Activated CD8-positive, alpha-beta T cell treated with anti-CD3 and anti-CD28 coated beads for 36 hours (primary cell): ENCODE data around the gene MOBP. TPM values are rescaled to one million over a fixed set of nuclear protein-coding genes. Genes with fewer than 3 reads are reported as not detected.

Experiments
- ATAC-seq: fragments of 200-7000 bp; cut with Tn5 transposase; one replicate; pipeline ENCODE4 v1.10.0; 2021; ENCODE audit warnings: mild to moderate bottlenecking, moderate library complexity
- CTCF ChIA-PET: fragments of 350-600 bp; sonication (Branson Sonifier 250); formaldehyde crosslinking; loops from one replicate; lab custom pipeline; 2021; ENCODE audit warnings: antibody characterized with exemption; lab: Charles Lee
- POLR2A ChIA-PET: fragments of 350-600 bp; sonication (Branson Sonifier 250); formaldehyde crosslinking; loops from one replicate; lab custom pipeline; 2021; ENCODE audit warnings: antibody characterized with exemption; lab: Charles Lee
- DNase-seq: peaks from one replicate; pipeline ENCODE4 v3.0.0-alpha.2; 2020
- H3K27ac Mint-ChIP-seq: one replicate; pipeline ENCODE4 v1.8.0; 2021; ENCODE audit warnings: mild to moderate bottlenecking, mixed read lengths
- H3K27me3 Mint-ChIP-seq: one replicate; pipeline ENCODE4 v1.8.0; 2021; ENCODE audit warnings: mixed read lengths
- H3K36me3 Mint-ChIP-seq: one replicate; pipeline ENCODE4 v1.8.0; 2021; ENCODE audit warnings: low read depth, mixed read lengths
- H3K4me1 Mint-ChIP-seq: one replicate; pipeline ENCODE4 v1.8.0; 2021; ENCODE audit warnings: low read depth, mixed read lengths
- H3K4me3 Mint-ChIP-seq: one replicate; pipeline ENCODE4 v1.8.0; 2021; ENCODE audit warnings: mild to moderate bottlenecking, moderate library complexity, mixed read lengths
- H3K9me3 Mint-ChIP-seq: one replicate; pipeline ENCODE4 v1.8.0; 2021; ENCODE audit warnings: mixed read lengths
- intact Hi-C: fragments of 100-400 bp; cut with micrococcal nuclease; formaldehyde crosslinking; loops from one replicate; pipeline ENCODE4 v1.10.0; 2022
- total RNA-seq, 2 experiments: library from RNA; stranded (reverse); gene quantifications; one replicate each; pipeline ENCODE4 v1.2.3, GENCODE V29; 2021
- TF ChIP-seq, protein P1 (sequence below): fragments of 200-600 bp; IDR thresholded peaks from one replicate; pipeline ENCODE4 v1.8.0; 2022; ENCODE audit warnings: antibody characterized with exemption, mild to moderate bottlenecking

The MOBP gene
- total RNA-seq, 2 experiments from 2014 or later: not detected

DNA sequence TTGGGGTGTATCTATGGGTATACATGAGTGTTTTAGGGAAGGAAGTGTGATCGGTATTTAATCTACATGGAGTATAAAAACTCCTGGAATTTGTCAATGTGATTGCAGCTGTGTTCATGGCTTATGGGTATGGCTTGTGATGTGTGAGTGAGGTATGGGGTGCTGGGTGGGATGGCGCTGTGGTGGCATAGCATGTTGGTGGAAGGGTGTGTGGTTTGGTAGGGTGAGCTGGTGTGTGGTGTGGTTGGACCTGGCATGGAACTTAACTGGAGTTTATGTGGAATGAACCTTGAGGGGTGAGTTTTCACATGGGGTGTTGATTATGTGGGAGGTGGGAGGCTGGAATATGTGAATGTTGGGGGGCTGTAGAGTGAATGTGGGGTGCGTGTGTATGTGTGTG, 492 bp upstream of the MOBP start:
- Mint-ChIP-seq H3K4me1 (no peaks in the 10 kb centered on the region), H3K27ac (no peak overlapping the region), H3K9me3 (no peaks in the 10 kb centered on the region), H3K4me3 (no peak overlapping the region), H3K27me3 (peaks cover 12% of the 10 kb centered on the region), H3K36me3 (no peaks in the 10 kb centered on the region)
- intact Hi-C loops: no loop called here
- no peak for DNase-seq
- TF ChIP-seq, protein P1, sequence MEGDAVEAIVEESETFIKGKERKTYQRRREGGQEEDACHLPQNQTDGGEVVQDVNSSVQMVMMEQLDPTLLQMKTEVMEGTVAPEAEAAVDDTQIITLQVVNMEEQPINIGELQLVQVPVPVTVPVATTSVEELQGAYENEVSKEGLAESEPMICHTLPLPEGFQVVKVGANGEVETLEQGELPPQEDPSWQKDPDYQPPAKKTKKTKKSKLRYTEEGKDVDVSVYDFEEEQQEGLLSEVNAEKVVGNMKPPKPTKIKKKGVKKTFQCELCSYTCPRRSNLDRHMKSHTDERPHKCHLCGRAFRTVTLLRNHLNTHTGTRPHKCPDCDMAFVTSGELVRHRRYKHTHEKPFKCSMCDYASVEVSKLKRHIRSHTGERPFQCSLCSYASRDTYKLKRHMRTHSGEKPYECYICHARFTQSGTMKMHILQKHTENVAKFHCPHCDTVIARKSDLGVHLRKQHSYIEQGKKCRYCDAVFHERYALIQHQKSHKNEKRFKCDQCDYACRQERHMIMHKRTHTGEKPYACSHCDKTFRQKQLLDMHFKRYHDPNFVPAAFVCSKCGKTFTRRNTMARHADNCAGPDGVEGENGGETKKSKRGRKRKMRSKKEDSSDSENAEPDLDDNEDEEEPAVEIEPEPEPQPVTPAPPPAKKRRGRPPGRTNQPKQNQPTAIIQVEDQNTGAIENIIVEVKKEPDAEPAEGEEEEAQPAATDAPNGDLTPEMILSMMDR: no peak
- ChIA-PET POLR2A (no interaction called here), CTCF (no interaction called here)
- ATAC-seq: no peak

DNA sequence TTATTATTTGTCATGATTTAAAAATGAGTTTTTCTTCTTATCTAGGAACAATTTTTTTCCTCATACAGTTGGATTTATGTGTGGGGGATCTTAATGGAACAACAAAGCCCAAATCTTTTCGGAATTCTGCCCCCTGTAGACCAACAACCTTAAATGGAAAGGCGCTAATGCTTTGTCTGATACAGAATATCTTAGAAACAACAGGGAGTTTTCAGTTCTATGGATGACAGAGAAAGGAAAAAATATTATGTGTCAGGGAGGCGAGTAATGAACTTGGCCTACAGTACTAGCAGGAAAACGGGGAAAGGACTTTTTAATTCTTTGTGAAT, 592 bp downstream of the MOBP start:
- ATAC-seq (no peak), DNase-seq (no peak)
- TF ChIP-seq, protein P1: no peak
- Mint-ChIP-seq H3K9me3 (no peaks in the 10 kb centered on the region), H3K27ac (no peak overlapping the region), H3K4me3 (no peak overlapping the region), H3K4me1 (no peaks in the 10 kb centered on the region), H3K36me3 (no peaks in the 10 kb centered on the region), H3K27me3 (peaks cover 12% of the 10 kb centered on the region)
- POLR2A ChIA-PET: no interaction called here
- intact Hi-C loops: no loop called here
- CTCF ChIA-PET: no interaction called here

DNA sequence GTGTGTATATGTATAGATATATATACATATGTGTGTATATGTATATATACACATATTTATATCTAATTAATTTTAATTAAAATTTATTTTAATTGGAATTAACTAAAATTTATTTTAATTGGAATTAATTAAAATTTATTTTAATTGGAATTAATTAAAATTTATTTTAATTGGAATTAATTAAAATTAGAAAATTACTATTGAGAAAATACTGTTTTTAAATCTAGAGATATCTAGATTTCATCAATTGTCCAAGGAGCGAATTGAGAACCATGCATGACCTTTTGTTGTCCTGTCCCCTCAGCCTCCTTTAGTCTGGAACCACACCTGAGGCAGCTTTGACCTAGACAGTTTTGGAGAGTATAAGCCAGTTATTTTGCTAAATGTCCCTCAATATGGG, 1.8 kb downstream of the MOBP start:
- ATAC-seq (no peak), DNase-seq (no peak)
- intact Hi-C loops: no loop called here
- H3K27me3 Mint-ChIP-seq: peaks cover 11% of the 10 kb centered on the region
- H3K4me1 Mint-ChIP-seq: no peaks in the 10 kb centered on the region
- H3K4me3 Mint-ChIP-seq: no peak overlapping the region
- H3K9me3 Mint-ChIP-seq: no peaks in the 10 kb centered on the region
- no peak overlapping the region for H3K27ac Mint-ChIP-seq
- POLR2A ChIA-PET: no interaction called here
- CTCF ChIA-PET: no interaction called here
- no peaks in the 10 kb centered on the region for H3K36me3 Mint-ChIP-seq
- TF ChIP-seq, protein P1: no peak

DNA sequence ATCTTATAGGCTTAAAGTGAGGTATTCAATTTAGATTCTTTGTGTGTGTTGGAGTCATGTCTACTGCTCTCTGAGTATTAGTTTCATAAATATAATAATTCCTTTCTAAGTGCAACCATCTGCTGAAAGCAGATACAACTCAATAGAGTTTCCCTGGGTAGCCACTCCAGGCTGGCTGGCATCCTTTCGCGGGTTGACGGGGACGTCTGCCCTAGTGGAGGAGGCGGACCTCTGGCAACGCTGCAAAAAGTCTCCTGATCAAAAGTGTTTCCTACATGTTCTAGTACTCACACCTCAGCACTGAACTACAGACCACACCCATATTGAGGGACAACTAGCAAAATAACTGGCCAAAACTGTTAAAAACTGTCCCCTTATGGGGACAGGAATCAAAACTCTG, 2.5 kb downstream of the MOBP start:
- no peak for ATAC-seq
- H3K36me3 Mint-ChIP-seq: no peaks in the 10 kb centered on the region

DNA sequence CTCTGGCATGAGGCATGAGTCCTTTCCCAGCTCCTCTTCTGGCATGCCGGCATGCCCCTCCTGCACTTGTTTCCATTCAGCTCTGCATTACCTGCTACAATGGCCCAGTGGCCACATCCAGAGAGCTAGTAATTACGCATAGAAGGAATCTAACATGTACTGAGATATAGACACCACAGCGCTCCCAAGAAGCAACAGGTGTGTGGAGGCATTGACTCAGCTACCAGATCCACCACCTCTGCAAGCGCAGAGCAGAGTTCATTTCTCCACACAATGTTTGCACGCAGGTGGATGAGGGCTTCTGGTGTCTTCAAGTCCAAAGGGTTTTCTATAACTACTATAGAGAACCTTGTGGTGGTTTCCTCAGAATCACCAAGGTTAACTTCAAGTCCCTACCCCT, 4.2 kb downstream of the MOBP start:
- H3K4me1 Mint-ChIP-seq: no peaks in the 10 kb centered on the region
- H3K4me3 Mint-ChIP-seq: no peak overlapping the region
- H3K27ac Mint-ChIP-seq: no peak overlapping the region
- H3K27me3 Mint-ChIP-seq: peaks cover 9% of the 10 kb centered on the region
- ChIA-PET CTCF (no interaction called here), POLR2A (no interaction called here)
- no peak for ATAC-seq
- TF ChIP-seq, protein P1: no peak
- intact Hi-C loops: no loop called here
- DNase-seq: no peak
- H3K9me3 Mint-ChIP-seq: peaks cover 4% of the 10 kb centered on the region
- no peaks in the 10 kb centered on the region for H3K36me3 Mint-ChIP-seq

More for the DNA sequence above, 2.5 kb downstream of the MOBP start:
- Mint-ChIP-seq H3K9me3 (no peaks in the 10 kb centered on the region), H3K27ac (no peak overlapping the region), H3K27me3 (peaks cover 9% of the 10 kb centered on the region), H3K4me3 (no peak overlapping the region), H3K4me1 (no peaks in the 10 kb centered on the region)
- DNase-seq: no peak
- CTCF ChIA-PET: interaction anchor here (1.4 kb wide), 1 partner anchor 16 kb away, joined by 4 read pairs; no protein-coding TSS in a partner anchor
- intact Hi-C loops: no loop called here
- POLR2A ChIA-PET: no interaction called here
- TF ChIP-seq, protein P1: no peak
